SK-N-SH (cell line): ENCODE measurements around the gene LANCL2. TPM values are rescaled to one million over a fixed set of nuclear protein-coding genes. Genes with fewer than 3 reads are reported as not detected.
A peak's percentile ranks its signal among the peaks of the same experiment; 100 is the strongest.

ENCODE experiments used
- CTCF ChIA-PET: fragments of 300-600, 350-600 bp; formaldehyde crosslinking; extraction: SDS; loops from one replicate; lab custom pipeline; 2021; lab: Yijun Ruan, JAX
- POLR2A ChIA-PET: fragments of 350-600 bp; sonication (Branson Sonifier 250); formaldehyde crosslinking; extraction: SDS; loops from one replicate; lab custom pipeline; 2020; ENCODE audit warnings: antibody characterized with exemption, inconsistent platforms; lab: Yijun Ruan, JAX
- DNase-seq: peaks from one replicate; pipeline ENCODE4 v3.0.0; 2012
- H2AFZ ChIP-seq: fragments of 200-600 bp; sonication (generic); 2 replicates; pipeline ENCODE4 v1.8.1; 2016; ENCODE audit warnings: antibody characterized with exemption, mild to moderate bottlenecking, low read depth
- H3F3A ChIP-seq: fragments of 200-600 bp; sonication (generic); replicated peaks from 2 replicates; pipeline ENCODE3; 2016; ENCODE audit warnings: antibody characterized with exemption, mild to moderate bottlenecking; ENCODE audit not compliant: insufficient read depth
- H3K27ac ChIP-seq, 2 experiments: fragments of 200-500 bp in 1 of 2; fragments of 200-600 bp in 1 of 2; sonication (Bioruptor generic) in 1 of 2; sonication (generic), shearing (Covaris generic) in 1 of 2; 2 replicates each; pipeline versions ENCODE4 v1.5.1 to v1.6.1; 2014 to 2016; ENCODE audit warnings: low read depth in 2 of 2, inconsistent platforms in 1 of 2, low read length in 1 of 2, mild to moderate bottlenecking in 1 of 2, mixed read lengths in 1 of 2
- H3K27me3 ChIP-seq: fragments of 200-600 bp; sonication (generic), shearing (Covaris generic); 2 replicates; pipeline ENCODE4 v1.6.1; 2016; ENCODE audit warnings: mixed run types; ENCODE audit not compliant: insufficient read depth
- H3K36me3 ChIP-seq, 2 experiments: fragments of 200-500 bp in 1 of 2; fragments of 200-600 bp in 1 of 2; sonication (Bioruptor generic) in 1 of 2; sonication (generic) in 1 of 2; replicated peaks in 1 of 2; 2 replicates each; pipeline versions ENCODE3 to v1.5.1; 2014 to 2016; ENCODE audit warnings: low read length in 1 of 2, mild to moderate bottlenecking in 1 of 2; ENCODE audit not compliant: insufficient read depth in 2 of 2, control insufficient read depth in 1 of 2
- H3K4me1 ChIP-seq, 2 experiments: fragments of 200-500 bp in 1 of 2; fragments of 200-600 bp in 1 of 2; sonication (Bioruptor generic) in 1 of 2; sonication (generic), shearing (Covaris generic) in 1 of 2; 2 replicates each; pipeline versions ENCODE4 v1.5.1 to v1.6.1; 2014 to 2016; ENCODE audit warnings: low read depth in 1 of 2, low read length in 1 of 2, mixed run types in 1 of 2; ENCODE audit not compliant: insufficient read depth in 2 of 2, control insufficient read depth in 1 of 2
- H3K4me2 ChIP-seq: fragments of 200-600 bp; sonication (generic), shearing (Covaris generic); 2 replicates; pipeline ENCODE4 v1.6.1; 2017; ENCODE audit warnings: mixed run types
- H3K4me3 ChIP-seq, 2 experiments: fragments of 200-500 bp in 1 of 2; fragments of 200-600 bp in 1 of 2; sonication (Bioruptor generic) in 1 of 2; sonication (generic), shearing (Covaris generic) in 1 of 2; 2 replicates each; pipeline versions ENCODE4 v1.5.1 to v1.8.1; 2014 to 2016; ENCODE audit warnings: low read depth in 2 of 2, inconsistent platforms in 1 of 2, low read length in 1 of 2, mild to moderate bottlenecking in 1 of 2, mixed read lengths in 1 of 2, moderate library complexity in 1 of 2
- H3K79me2 ChIP-seq: fragments of 200-600 bp; sonication (generic); 2 replicates; pipeline ENCODE4 v1.8.1; 2017; ENCODE audit warnings: mild to moderate bottlenecking; ENCODE audit not compliant: insufficient read depth
- H3K9ac ChIP-seq: fragments of 200-600 bp; sonication (generic); 2 replicates; pipeline ENCODE4 v1.6.1; 2017; ENCODE audit warnings: mixed run types
- H3K9me2 ChIP-seq: fragments of 200-600 bp; sonication (generic); 2 replicates; pipeline ENCODE4 v1.6.1; 2017; ENCODE audit warnings: mixed run types
- H3K9me3 ChIP-seq: fragments of 200-600 bp; sonication (generic); 2 replicates; pipeline ENCODE4 v1.6.1; 2017; ENCODE audit warnings: mixed run types, mild to moderate bottlenecking, moderate library complexity
- H4K20me1 ChIP-seq: fragments of 200-600 bp; sonication (generic); 2 replicates; pipeline ENCODE4 v1.6.1; 2017; ENCODE audit warnings: mild to moderate bottlenecking, mixed run types; ENCODE audit not compliant: insufficient read depth
- CHD2 ChIP-seq: fragments of 150-350 bp; IDR thresholded peaks from 2 replicates; pipeline ENCODE4 v1.6.1; 2018; ENCODE audit warnings: low read length; ENCODE audit not compliant: partially characterized antibody
- ELF1 ChIP-seq: IDR thresholded peaks from 2 replicates; pipeline ENCODE4 v1.4.0; 2012
- MXI1 ChIP-seq: IDR thresholded peaks from 2 replicates; pipeline ENCODE4 v1.6.1; 2012; ENCODE audit warnings: mild to moderate bottlenecking, low read depth, low read length, improper control_type of control experiment
- RAD21 ChIP-seq: IDR thresholded peaks from 2 replicates; pipeline ENCODE4 v1.6.1; 2012; ENCODE audit warnings: mild to moderate bottlenecking, low read length
- RFX5 ChIP-seq: IDR thresholded peaks from 2 replicates; pipeline ENCODE4 v1.6.1; 2012; ENCODE audit warnings: mild to moderate bottlenecking, improper control_type of control experiment, low read length
- SIN3A ChIP-seq: IDR thresholded peaks from 2 replicates; pipeline ENCODE4 v1.6.1; 2012; ENCODE audit warnings: low read depth, mild to moderate bottlenecking, low read length, moderate library complexity, borderline replicate concordance
- TAF1 ChIP-seq: IDR thresholded peaks from 2 replicates; pipeline ENCODE4 v1.6.1; 2012; ENCODE audit warnings: low read depth, mild to moderate bottlenecking, low read length, moderate library complexity, borderline replicate concordance
- WGBS: methylation state at CpG from one replicate; pipeline ENCODE4 v1.1.6; 2017; ENCODE audit warnings: low lambda C conversion rate; 5-methylcytosine and 5-hydroxymethylcytosine counted together
- polyA plus RNA-seq, 3 experiments: library from polyadenylated mRNA; depleted of rRNA; stranded (reverse); fragments of >200 nt; gene quantifications; 2 replicates each; pipeline ENCODE4 v1.2.3, GENCODE V29; 2012
- TF ChIP-seq, protein P1 (sequence below): IDR thresholded peaks from 2 replicates; pipeline ENCODE4 v1.6.1; 2012; ENCODE audit warnings: mild to moderate bottlenecking, low read depth, low read length, moderate library complexity
- TF ChIP-seq, protein P2 (sequence below): IDR thresholded peaks from 2 replicates; pipeline ENCODE4; 2012
- TF ChIP-seq, protein P3 (sequence below): IDR thresholded peaks from 2 replicates; pipeline ENCODE4 v1.4.0; 2012; ENCODE audit warnings: low read depth, borderline replicate concordance

The LANCL2 gene
- polyA plus RNA-seq, 1 of the 3 experiments (the other 2 are of a cell fraction) = 36.7 TPM

DNA sequence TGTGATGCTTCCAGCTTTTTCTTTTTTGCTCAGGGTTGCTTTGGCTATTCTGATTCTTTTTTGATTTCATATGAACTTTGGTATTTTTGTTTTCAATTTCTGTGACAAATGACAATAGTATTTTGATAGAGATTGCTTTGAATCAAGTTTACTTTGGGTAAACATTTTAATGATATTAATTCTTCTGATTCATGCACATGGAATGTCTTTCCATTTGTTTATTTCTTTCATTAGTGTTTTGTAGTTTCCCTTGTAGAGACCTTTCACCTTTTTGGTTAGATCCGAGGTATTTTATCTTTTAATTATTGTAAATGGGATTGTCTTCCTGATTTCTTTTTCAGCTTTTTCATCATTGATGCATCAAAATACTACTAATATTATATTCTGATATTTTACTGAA is 93.2 kb downstream of the LANCL2 start:
- H3K4me2 ChIP-seq = no peak overlapping the region
- H3K9ac ChIP-seq = no peak overlapping the region
- TF ChIP-seq RAD21 (no peak), CHD2 (no peak), RFX5 (no peak), ELF1 (no peak), TAF1 (no peak), MXI1 (no peak)
- TF ChIP-seq, protein P1, sequence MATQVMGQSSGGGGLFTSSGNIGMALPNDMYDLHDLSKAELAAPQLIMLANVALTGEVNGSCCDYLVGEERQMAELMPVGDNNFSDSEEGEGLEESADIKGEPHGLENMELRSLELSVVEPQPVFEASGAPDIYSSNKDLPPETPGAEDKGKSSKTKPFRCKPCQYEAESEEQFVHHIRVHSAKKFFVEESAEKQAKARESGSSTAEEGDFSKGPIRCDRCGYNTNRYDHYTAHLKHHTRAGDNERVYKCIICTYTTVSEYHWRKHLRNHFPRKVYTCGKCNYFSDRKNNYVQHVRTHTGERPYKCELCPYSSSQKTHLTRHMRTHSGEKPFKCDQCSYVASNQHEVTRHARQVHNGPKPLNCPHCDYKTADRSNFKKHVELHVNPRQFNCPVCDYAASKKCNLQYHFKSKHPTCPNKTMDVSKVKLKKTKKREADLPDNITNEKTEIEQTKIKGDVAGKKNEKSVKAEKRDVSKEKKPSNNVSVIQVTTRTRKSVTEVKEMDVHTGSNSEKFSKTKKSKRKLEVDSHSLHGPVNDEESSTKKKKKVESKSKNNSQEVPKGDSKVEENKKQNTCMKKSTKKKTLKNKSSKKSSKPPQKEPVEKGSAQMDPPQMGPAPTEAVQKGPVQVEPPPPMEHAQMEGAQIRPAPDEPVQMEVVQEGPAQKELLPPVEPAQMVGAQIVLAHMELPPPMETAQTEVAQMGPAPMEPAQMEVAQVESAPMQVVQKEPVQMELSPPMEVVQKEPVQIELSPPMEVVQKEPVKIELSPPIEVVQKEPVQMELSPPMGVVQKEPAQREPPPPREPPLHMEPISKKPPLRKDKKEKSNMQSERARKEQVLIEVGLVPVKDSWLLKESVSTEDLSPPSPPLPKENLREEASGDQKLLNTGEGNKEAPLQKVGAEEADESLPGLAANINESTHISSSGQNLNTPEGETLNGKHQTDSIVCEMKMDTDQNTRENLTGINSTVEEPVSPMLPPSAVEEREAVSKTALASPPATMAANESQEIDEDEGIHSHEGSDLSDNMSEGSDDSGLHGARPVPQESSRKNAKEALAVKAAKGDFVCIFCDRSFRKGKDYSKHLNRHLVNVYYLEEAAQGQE = no peak
- TF ChIP-seq, protein P2, sequence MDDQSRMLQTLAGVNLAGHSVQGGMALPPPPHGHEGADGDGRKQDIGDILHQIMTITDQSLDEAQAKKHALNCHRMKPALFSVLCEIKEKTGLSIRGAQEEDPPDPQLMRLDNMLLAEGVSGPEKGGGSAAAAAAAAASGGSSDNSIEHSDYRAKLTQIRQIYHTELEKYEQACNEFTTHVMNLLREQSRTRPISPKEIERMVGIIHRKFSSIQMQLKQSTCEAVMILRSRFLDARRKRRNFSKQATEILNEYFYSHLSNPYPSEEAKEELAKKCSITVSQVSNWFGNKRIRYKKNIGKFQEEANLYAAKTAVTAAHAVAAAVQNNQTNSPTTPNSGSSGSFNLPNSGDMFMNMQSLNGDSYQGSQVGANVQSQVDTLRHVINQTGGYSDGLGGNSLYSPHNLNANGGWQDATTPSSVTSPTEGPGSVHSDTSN = no peak
- TF ChIP-seq, protein P3, sequence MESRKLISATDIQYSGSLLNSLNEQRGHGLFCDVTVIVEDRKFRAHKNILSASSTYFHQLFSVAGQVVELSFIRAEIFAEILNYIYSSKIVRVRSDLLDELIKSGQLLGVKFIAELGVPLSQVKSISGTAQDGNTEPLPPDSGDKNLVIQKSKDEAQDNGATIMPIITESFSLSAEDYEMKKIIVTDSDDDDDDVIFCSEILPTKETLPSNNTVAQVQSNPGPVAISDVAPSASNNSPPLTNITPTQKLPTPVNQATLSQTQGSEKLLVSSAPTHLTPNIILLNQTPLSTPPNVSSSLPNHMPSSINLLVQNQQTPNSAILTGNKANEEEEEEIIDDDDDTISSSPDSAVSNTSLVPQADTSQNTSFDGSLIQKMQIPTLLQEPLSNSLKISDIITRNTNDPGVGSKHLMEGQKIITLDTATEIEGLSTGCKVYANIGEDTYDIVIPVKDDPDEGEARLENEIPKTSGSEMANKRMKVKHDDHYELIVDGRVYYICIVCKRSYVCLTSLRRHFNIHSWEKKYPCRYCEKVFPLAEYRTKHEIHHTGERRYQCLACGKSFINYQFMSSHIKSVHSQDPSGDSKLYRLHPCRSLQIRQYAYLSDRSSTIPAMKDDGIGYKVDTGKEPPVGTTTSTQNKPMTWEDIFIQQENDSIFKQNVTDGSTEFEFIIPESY = no peak
- H3K9me3 ChIP-seq = peaks cover 23% of the 10 kb centered on the region
- no peaks in the 10 kb centered on the region for H4K20me1 ChIP-seq
- 24% methylated on average over 1 of the region's 1 CpG for WGBS
- DNase-seq = no peak
- H3K79me2 ChIP-seq = no peaks in the 10 kb centered on the region; the same call in 1 of the 2 replicates
- no peak overlapping the region for H3K4me3 ChIP-seq
- POLR2A ChIA-PET = no interaction called here
- no peaks in the 10 kb centered on the region for H3K9me2 ChIP-seq
- H3F3A ChIP-seq = peaks cover 15% of the 10 kb centered on the region
- H2AFZ ChIP-seq = no peak overlapping the region
- H3K27ac ChIP-seq = no peak overlapping the region
- CTCF ChIA-PET = interaction anchor here (1.5 kb wide), 1 partner anchor 90 kb away, joined by 3 read pairs; no protein-coding TSS in a partner anchor
- H3K4me1 ChIP-seq = no peaks in the 10 kb centered on the region
- peaks cover 0 to 22% of the 10 kb centered on the region in 2 experiments for H3K36me3 ChIP-seq
- no peaks in the 10 kb centered on the region for H3K27me3 ChIP-seq

DNA sequence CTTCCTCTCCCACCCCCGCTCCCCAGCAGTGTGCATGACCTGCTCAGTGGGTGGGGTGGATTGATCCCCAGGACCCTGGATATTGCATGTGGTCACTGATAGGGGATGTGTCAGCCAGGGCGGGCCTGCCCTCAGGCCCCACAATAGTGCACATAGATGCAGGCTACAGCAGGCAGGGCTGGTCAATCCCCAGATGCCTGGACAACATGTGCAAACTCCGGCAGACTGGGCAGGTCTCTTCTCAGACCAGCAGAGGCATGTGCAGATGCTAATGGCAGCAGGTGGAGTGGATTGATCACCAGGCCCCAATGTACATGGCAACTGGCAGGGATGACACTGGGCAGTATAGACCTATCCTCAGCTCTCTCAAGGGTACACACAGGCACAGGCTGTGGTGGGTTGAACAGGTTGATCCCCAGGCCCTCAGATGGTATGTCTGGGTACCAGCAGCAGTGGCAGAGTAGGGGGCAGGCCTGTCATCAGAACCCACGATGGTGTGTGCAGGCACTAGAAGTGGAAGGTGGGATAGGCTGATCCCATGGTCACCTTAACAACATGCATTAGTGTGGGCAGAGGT is 98.6 kb downstream of the LANCL2 start:
- CTCF ChIA-PET = no interaction called here
- peaks cover 17 to 70% of the 10 kb centered on the region in 2 experiments for H3K36me3 ChIP-seq
- no peak for TF ChIP-seq SIN3A
- TF ChIP-seq ELF1 = no peak
- TF ChIP-seq MXI1 = no peak
- TF ChIP-seq, protein P2 = no peak
- no peaks in the 10 kb centered on the region for H3K9me2 ChIP-seq
- H4K20me1 ChIP-seq = no peaks in the 10 kb centered on the region
- H3K9me3 ChIP-seq = peaks cover 18% of the 10 kb centered on the region
- peaks cover 7% of the 10 kb centered on the region for H3F3A ChIP-seq
- H3K27me3 ChIP-seq = no peaks in the 10 kb centered on the region
- peak; percentile 8 for DNase-seq
- H2AFZ ChIP-seq = no peak overlapping the region
- H3K9ac ChIP-seq = no peak overlapping the region
- no peaks in the 10 kb centered on the region for H3K4me1 ChIP-seq
- WGBS = 92% methylated on average over 4 of the region's 4 CpGs
- POLR2A ChIA-PET = interaction anchor here (0.6 kb wide), 1 partner anchor 21 kb away, joined by 3 read pairs; no protein-coding TSS in a partner anchor
- H3K4me2 ChIP-seq = no peak overlapping the region
- no peak overlapping the region for H3K27ac ChIP-seq
- no peak overlapping the region for H3K4me3 ChIP-seq
- H3K79me2 ChIP-seq = peaks cover 4% of the 10 kb centered on the region; the same call in 1 of the 2 replicates
